ENCODE measurements around the gene ANXA5.

Gene ANXA5

DNA sequence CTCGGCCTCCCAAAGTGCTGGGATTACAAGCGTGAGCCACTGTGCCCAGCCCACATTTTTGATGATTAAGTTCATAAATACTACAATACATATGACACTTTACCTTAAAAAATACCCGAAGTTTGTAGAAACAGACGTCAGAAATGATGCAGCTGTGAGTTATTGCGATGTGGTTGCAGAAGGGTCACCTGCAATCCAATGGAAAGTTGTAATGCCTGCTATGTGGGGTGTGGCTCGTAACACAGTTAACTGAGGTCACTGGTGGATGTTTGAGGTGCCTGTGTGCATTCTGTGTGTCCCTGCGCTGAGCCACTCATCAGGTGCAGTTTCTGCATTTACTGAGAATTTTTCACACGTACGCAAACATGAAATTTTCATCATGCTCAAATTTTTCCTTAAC is 64.1 kb downstream of the ANXA5 start:
- no peak for DNase-seq

All from AML-193 (cell line).